PC-9 (cell line): ENCODE measurements around the gene EPN1. TPM values are rescaled to one million over a fixed set of nuclear protein-coding genes. Genes with fewer than 3 reads are reported as not detected.

ENCODE experiments used
- BruUV-seq: library from RNA; stranded (reverse); fragments of 400-500 nt; replicated peaks from 2 replicates; lab custom pipeline; 2021; lab: Mats Ljungman, UMichigan
- CTCF ChIA-PET: fragments of 300-600 bp; sonication (Branson Sonifier 250); formaldehyde crosslinking; loops from one replicate; lab custom pipeline; 2022; ENCODE audit warnings: antibody characterized with exemption; lab: Charles Lee
- POLR2A ChIA-PET: fragments of 300-600 bp; sonication (Branson Sonifier 250); formaldehyde crosslinking; loops from one replicate; lab custom pipeline; 2022; ENCODE audit warnings: antibody characterized with exemption; ENCODE audit not compliant: unreplicated experiment; lab: Charles Lee
- DNase-seq, 2 experiments: peaks; one replicate each; pipeline versions ENCODE4 v3.0.0 to v3.0.0-alpha.2; 2015 to 2022; ENCODE audit warnings: mixed read lengths in 1 of 2
- H2AFZ ChIP-seq: fragments of 200-600 bp; sonication (generic); 2 replicates; pipeline ENCODE4 v1.8.1; 2017; ENCODE audit warnings: antibody characterized with exemption
- H3F3A ChIP-seq: fragments of 200-600 bp; sonication (generic); 2 replicates; pipeline ENCODE4 v1.8.1; 2017; ENCODE audit warnings: antibody characterized with exemption, mild to moderate bottlenecking, low read depth; ENCODE audit not compliant: insufficient read depth
- H3K27ac ChIP-seq: fragments of 200-600 bp; sonication (generic); 2 replicates; pipeline ENCODE4 v1.6.1; 2016; ENCODE audit warnings: mixed run types
- H3K27me3 ChIP-seq: fragments of 200-600 bp; sonication (generic); 2 replicates; pipeline ENCODE4 v1.6.1; 2016; ENCODE audit warnings: low read depth, mixed run types; ENCODE audit not compliant: insufficient read depth
- H3K36me3 ChIP-seq: fragments of 200-600 bp; sonication (generic); 2 replicates; pipeline ENCODE4 v1.6.1; 2016; ENCODE audit warnings: low read depth, mixed run types
- H3K4me1 ChIP-seq: fragments of 200-600 bp; sonication (generic); replicated peaks from 2 replicates; pipeline ENCODE4 v1.6.1; 2016; ENCODE audit warnings: mixed run types; ENCODE audit not compliant: insufficient read depth
- H3K4me2 ChIP-seq: fragments of 200-600 bp; sonication (generic); 2 replicates; pipeline ENCODE4 v1.6.1; 2017; ENCODE audit warnings: mixed run types
- H3K4me3 ChIP-seq: fragments of 200-600 bp; sonication (generic); 2 replicates; pipeline ENCODE4 v1.6.1; 2016; ENCODE audit warnings: mixed run types
- H3K79me2 ChIP-seq: fragments of 200-600 bp; sonication (generic); 2 replicates; pipeline ENCODE4 v1.6.1; 2017; ENCODE audit warnings: low read depth, mixed run types
- H3K9me2 ChIP-seq: fragments of 200-600 bp; sonication (generic); 2 replicates; pipeline ENCODE4 v1.8.1; 2017; ENCODE audit warnings: mild to moderate bottlenecking; ENCODE audit not compliant: insufficient read depth
- H3K9me3 ChIP-seq: fragments of 200-600 bp; sonication (generic); 2 replicates; pipeline ENCODE4 v1.8.1; 2016; ENCODE audit warnings: low read depth; ENCODE audit not compliant: insufficient read depth
- H4K20me1 ChIP-seq: fragments of 200-600 bp; sonication (generic); 2 replicates; pipeline ENCODE4 v1.8.1; 2017; ENCODE audit not compliant: insufficient read depth
- EZH2 ChIP-seq: fragments of 200-600 bp; sonication (generic); IDR thresholded peaks from 2 replicates; pipeline ENCODE4 v1.8.0; 2017; ENCODE audit warnings: antibody characterized with exemption, low read depth
- intact Hi-C: fragments of 100-400 bp; cut with micrococcal nuclease; formaldehyde crosslinking; loops from one replicate; pipeline ENCODE4 v1.10.0; 2022; ENCODE audit not compliant: unreplicated experiment
- total RNA-seq: library from RNA; stranded (reverse); gene quantifications from 2 replicates; pipeline ENCODE4 v1.2.3, GENCODE V29; 2021
- TF ChIP-seq, protein P1 (sequence below): fragments of 200-600 bp; sonication (generic); conservative IDR thresholded peaks from 2 replicates; pipeline ENCODE4 v1.6.1; 2017; ENCODE audit warnings: mixed run types, antibody characterized with exemption, mild to moderate bottlenecking, moderate library complexity

EPN1 gene
- total RNA-seq, 1 experiment from 2014 or later, result 232 TPM

DNA sequence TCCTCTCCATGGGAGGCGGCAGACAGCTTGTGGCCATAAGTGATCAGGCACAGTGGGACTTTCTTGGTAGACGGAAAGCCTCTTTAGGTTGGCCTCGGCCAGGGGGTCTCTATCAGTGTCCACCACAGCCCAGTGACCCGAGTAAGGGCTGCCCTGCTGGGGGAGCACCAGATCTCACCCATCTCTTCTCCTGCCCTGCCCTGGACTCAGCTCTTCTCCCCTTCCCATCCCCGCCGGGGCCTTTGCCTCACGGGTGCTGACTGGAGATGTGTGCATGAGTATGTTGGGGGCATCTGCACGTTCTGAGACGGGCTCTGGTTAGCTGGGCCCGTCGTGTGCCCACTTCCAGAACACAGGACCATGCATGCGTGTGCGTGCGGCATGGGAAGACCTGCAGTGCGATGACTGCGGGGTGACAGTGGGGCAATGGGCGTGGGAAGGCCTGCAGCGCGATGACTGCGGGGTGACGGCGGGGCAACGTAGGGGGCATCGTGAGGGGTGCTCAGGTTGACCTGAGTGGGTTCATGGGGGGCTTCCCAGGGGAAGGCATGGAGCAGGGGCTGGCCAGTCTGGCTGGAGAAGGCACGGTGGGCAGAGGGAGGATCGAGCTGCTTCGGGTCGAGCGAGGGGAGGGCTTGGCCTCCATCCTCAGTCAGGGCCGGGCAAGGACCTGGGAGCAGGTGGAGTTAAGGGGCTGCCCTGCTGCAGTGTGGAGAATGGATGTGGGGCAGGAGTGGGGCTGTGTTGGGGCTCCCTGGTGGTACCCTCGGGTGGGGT is 15.9 kb downstream of the EPN1 start:
- intact Hi-C loops, result no loop called here
- Histone ChIP-seq H2AFZ (no peak overlapping the region), H3F3A (no peaks in the 10 kb centered on the region), H3K36me3 (peaks cover 14% of the 10 kb centered on the region), H3K4me1 (no peaks in the 10 kb centered on the region), H3K79me2 (no peaks in the 10 kb centered on the region; the same call in 1 of the 2 replicates), H3K9me2 (no peaks in the 10 kb centered on the region), H4K20me1 (peaks cover 24% of the 10 kb centered on the region), H3K4me2 (no peak overlapping the region), H3K27ac (no peak overlapping the region), H3K9me3 (no peaks in the 10 kb centered on the region), H3K27me3 (no peaks in the 10 kb centered on the region), H3K4me3 (no peak overlapping the region)
- ChIA-PET POLR2A (interaction anchor here (0.7 kb wide), 1 partner anchor 168 kb away, joined by 4 read pairs; no protein-coding TSS in a partner anchor), CTCF (interaction anchor here (0.6 kb wide), 1 partner anchor 352 kb away, joined by 3 read pairs; no protein-coding TSS in a partner anchor)
- BruUV-seq, result no TSS peak
- TF ChIP-seq, protein P1, sequence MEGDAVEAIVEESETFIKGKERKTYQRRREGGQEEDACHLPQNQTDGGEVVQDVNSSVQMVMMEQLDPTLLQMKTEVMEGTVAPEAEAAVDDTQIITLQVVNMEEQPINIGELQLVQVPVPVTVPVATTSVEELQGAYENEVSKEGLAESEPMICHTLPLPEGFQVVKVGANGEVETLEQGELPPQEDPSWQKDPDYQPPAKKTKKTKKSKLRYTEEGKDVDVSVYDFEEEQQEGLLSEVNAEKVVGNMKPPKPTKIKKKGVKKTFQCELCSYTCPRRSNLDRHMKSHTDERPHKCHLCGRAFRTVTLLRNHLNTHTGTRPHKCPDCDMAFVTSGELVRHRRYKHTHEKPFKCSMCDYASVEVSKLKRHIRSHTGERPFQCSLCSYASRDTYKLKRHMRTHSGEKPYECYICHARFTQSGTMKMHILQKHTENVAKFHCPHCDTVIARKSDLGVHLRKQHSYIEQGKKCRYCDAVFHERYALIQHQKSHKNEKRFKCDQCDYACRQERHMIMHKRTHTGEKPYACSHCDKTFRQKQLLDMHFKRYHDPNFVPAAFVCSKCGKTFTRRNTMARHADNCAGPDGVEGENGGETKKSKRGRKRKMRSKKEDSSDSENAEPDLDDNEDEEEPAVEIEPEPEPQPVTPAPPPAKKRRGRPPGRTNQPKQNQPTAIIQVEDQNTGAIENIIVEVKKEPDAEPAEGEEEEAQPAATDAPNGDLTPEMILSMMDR, result no peak
- TF ChIP-seq EZH2, result no peak
- DNase-seq, result no peak

DNA sequence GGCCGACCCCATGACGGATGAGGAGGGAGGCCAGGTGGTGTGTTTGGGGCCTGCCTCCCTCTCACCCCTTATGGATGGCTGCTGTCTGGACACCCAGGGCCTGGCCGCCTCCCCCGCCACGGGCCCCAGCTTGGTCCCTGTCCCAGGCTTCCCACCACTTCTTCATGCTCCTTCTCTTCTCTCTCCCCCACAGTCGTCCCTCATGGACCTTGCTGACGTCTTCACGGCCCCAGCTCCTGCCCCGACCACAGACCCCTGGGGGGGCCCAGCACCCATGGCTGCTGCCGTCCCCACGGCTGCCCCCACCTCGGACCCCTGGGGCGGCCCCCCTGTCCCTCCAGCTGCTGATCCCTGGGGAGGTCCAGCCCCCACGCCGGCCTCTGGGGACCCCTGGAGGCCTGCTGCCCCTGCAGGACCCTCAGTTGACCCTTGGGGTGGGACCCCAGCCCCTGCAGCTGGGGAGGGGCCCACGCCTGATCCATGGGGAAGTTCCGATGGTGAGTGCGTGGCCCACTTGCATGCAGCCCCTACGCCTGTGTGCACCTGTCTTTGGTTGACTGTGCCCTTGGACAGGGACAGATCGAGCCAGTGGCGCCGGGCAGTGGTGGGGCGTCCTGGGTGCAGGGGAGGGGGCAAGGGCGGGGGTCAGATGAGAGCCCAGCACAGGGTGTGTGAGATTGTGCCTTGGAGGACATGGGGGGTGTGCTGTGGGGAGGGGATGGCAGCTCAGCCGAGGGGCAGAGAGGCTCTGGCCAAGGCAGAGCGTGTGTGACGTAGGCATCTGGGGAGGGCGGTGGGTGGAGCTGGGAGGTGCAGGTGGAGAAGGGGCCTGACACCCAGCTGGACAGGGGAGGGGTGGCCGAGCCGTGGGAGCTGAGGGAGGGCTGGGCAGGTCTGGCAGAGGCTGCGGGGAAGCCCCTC is 16.8 kb downstream of the EPN1 start:
- DNase-seq, result no peak
- H3K27me3 ChIP-seq, result no peaks in the 10 kb centered on the region
- no peaks in the 10 kb centered on the region for H3F3A ChIP-seq
- H3K9me3 ChIP-seq, result no peaks in the 10 kb centered on the region
- H4K20me1 ChIP-seq, result peaks cover 19% of the 10 kb centered on the region
- no peak overlapping the region for H3K4me3 ChIP-seq
- CTCF ChIA-PET, result no interaction called here
- POLR2A ChIA-PET, result no interaction called here
- no peak overlapping the region for H3K27ac ChIP-seq
- no peaks in the 10 kb centered on the region for H3K79me2 ChIP-seq
- no TSS peak for BruUV-seq
- TF ChIP-seq, protein P1, result no peak
- H3K4me1 ChIP-seq, result no peaks in the 10 kb centered on the region
- no peaks in the 10 kb centered on the region for H3K9me2 ChIP-seq
- H3K36me3 ChIP-seq, result peaks cover 12% of the 10 kb centered on the region
- intact Hi-C loops, result no loop called here
- no peak overlapping the region for H2AFZ ChIP-seq
- no peak overlapping the region for H3K4me2 ChIP-seq

DNA sequence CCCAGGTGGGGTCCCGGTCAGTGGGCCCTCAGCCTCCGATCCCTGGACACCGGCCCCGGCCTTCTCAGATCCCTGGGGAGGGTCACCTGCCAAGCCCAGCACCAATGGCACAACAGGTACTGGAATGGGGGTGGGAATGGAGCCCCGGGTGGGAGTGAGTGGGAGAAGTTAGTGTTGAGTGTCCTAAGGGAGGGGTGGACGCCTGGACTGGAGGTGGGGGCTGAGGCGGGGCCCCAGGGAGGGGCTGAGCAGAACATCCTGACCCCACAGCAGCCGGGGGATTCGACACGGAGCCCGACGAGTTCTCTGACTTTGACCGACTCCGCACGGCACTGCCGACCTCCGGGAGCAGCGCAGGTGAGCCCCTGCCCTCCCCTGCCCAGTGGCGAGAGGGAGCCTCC is 17.7 kb downstream of the EPN1 start:
- no peak for DNase-seq
- Histone ChIP-seq H3K4me1 (no peaks in the 10 kb centered on the region), H3K4me2 (no peak overlapping the region), H3K4me3 (no peak overlapping the region), H3K9me3 (no peaks in the 10 kb centered on the region), H4K20me1 (peaks cover 11% of the 10 kb centered on the region), H3K27ac (no peak overlapping the region), H3K36me3 (peaks cover 12% of the 10 kb centered on the region), H2AFZ (no peak overlapping the region), H3K79me2 (no peaks in the 10 kb centered on the region), H3K9me2 (no peaks in the 10 kb centered on the region), H3K27me3 (no peaks in the 10 kb centered on the region), H3F3A (no peaks in the 10 kb centered on the region)
- ChIA-PET POLR2A (no interaction called here), CTCF (no interaction called here)
- TF ChIP-seq, protein P1, result no peak
- TF ChIP-seq EZH2, result no peak
- BruUV-seq, result no TSS peak
- intact Hi-C loops, result no loop called here
